Measurements from ENCODE around the gene ALK. TPM values are rescaled to one million over a fixed set of nuclear protein-coding genes. Genes with fewer than 3 reads are reported as not detected.

The ALK gene
- total RNA-seq, 1 donor from 2014 or later = 9.6 TPM

- H3K27me3 Mint-ChIP-seq (ENCODE audit: unreplicated experiment) = peaks cover 20% of the 10 kb centered on the region
- H3K9me3 Mint-ChIP-seq (ENCODE audit: unreplicated experiment) = peaks cover 20% of the 10 kb centered on the region
- H3K36me3 Mint-ChIP-seq (ENCODE audit: unreplicated experiment) = no peaks in the 10 kb centered on the region
Observed at GRCh38 chr2:29528371-29528770, 393.0 kb downstream of the ALK start.

GRCh38 chr2:29527947-29528346 lies 393.4 kb downstream of the ALK start:
- no peak for TF ChIP-seq CTCF (IDR thresholded peaks at IDR 0.05; ENCODE audit: partially characterized antibody, unreplicated experiment)
- H3K9me3 Mint-ChIP-seq (ENCODE audit: unreplicated experiment) = peaks cover 20% of the 10 kb centered on the region

More at GRCh38 chr2:29528371-29528770, 393.0 kb downstream of the ALK start:
- no peak for DNase-seq
- peak overlapping the region; percentile 40 for H3K4me3 Mint-ChIP-seq (ENCODE audit: unreplicated experiment)
- peaks cover 26% of the 10 kb centered on the region for H3K4me1 Mint-ChIP-seq (ENCODE audit: low read depth, unreplicated experiment)
- H3K27ac Mint-ChIP-seq (ENCODE audit: unreplicated experiment) = peak overlapping the region; percentile 95
- no peak for TF ChIP-seq CTCF (IDR thresholded peaks at IDR 0.05; ENCODE audit: partially characterized antibody, unreplicated experiment)

GRCh38 chr2:29526587-29527586 lies 394.5 kb downstream of the ALK start:
- H3K27me3 Mint-ChIP-seq (ENCODE audit: unreplicated experiment) = peaks cover 26% of the 10 kb centered on the region
- no peak for TF ChIP-seq CTCF (IDR thresholded peaks at IDR 0.05; ENCODE audit: partially characterized antibody, unreplicated experiment)
- no peak for DNase-seq
- no peak overlapping the region for H3K4me3 Mint-ChIP-seq (ENCODE audit: unreplicated experiment)
- H3K36me3 Mint-ChIP-seq (ENCODE audit: unreplicated experiment) = no peaks in the 10 kb centered on the region
- H3K4me1 Mint-ChIP-seq (ENCODE audit: low read depth, unreplicated experiment) = peaks cover 26% of the 10 kb centered on the region
- H3K9me3 Mint-ChIP-seq (ENCODE audit: unreplicated experiment) = peaks cover 20% of the 10 kb centered on the region
- no peak overlapping the region for H3K27ac Mint-ChIP-seq (ENCODE audit: unreplicated experiment)

More at GRCh38 chr2:29527947-29528346, 393.4 kb downstream of the ALK start:
- DNase-seq = no peak
- peak overlapping the region; percentile 50 for H3K27ac Mint-ChIP-seq (ENCODE audit: unreplicated experiment)
- H3K4me3 Mint-ChIP-seq (ENCODE audit: unreplicated experiment) = no peak overlapping the region
- H3K27me3 Mint-ChIP-seq (ENCODE audit: unreplicated experiment) = peaks cover 20% of the 10 kb centered on the region
- H3K4me1 Mint-ChIP-seq (ENCODE audit: low read depth, unreplicated experiment) = peaks cover 26% of the 10 kb centered on the region
- no peaks in the 10 kb centered on the region for H3K36me3 Mint-ChIP-seq (ENCODE audit: unreplicated experiment)

- DNase-seq = no peak
- TF ChIP-seq CTCF (IDR thresholded peaks at IDR 0.05; ENCODE audit: partially characterized antibody, unreplicated experiment) = no peak
- H3K9me3 Mint-ChIP-seq (ENCODE audit: unreplicated experiment) = peaks cover 17% of the 10 kb centered on the region
- peaks cover 26% of the 10 kb centered on the region for H3K4me1 Mint-ChIP-seq (ENCODE audit: low read depth, unreplicated experiment)
- H3K4me3 Mint-ChIP-seq (ENCODE audit: unreplicated experiment) = no peak overlapping the region
- H3K36me3 Mint-ChIP-seq (ENCODE audit: unreplicated experiment) = no peaks in the 10 kb centered on the region
- no peak overlapping the region for H3K27ac Mint-ChIP-seq (ENCODE audit: unreplicated experiment)
- peaks cover 20% of the 10 kb centered on the region for H3K27me3 Mint-ChIP-seq (ENCODE audit: unreplicated experiment)
Observed at GRCh38 chr2:29525921-29526320, 395.5 kb downstream of the ALK start.

- Mint-ChIP-seq H3K4me1 (ENCODE audit: low read depth, unreplicated experiment) (peaks cover 25% of the 10 kb centered on the region), H3K4me3 (ENCODE audit: unreplicated experiment) (no peak overlapping the region), H3K27ac (ENCODE audit: unreplicated experiment) (no peak overlapping the region), H3K36me3 (ENCODE audit: unreplicated experiment) (peaks cover 10% of the 10 kb centered on the region), H3K27me3 (ENCODE audit: unreplicated experiment) (peaks cover 22% of the 10 kb centered on the region), H3K9me3 (ENCODE audit: unreplicated experiment) (peaks cover 13% of the 10 kb centered on the region)
- TF ChIP-seq CTCF (IDR thresholded peaks at IDR 0.05; ENCODE audit: partially characterized antibody, unreplicated experiment) = no peak
- no peak for DNase-seq
Observed at GRCh38 chr2:29524652-29525051, 396.7 kb downstream of the ALK start.

Measured in glutamatergic neuron (in vitro differentiated cells).